GM10248 (cell line): Measurements from ENCODE around the gene ZC3H4.
"Not testable (repeated sequence)": the region's sequence is repeated elsewhere in the genome, so short reads cannot be mapped to it uniquely, and the experiment has no call there.

Source experiments
- CTCF ChIA-PET: fragments of 300-600 bp; sonication (Branson Sonifier 250); formaldehyde crosslinking; extraction: SDS; loops from one replicate; lab custom pipeline; 2021; ENCODE audit warnings: antibody characterized with exemption; lab: Yijun Ruan, JAX
- POLR2A ChIA-PET: fragments of 350-650 bp; sonication (Branson Sonifier 250); formaldehyde crosslinking; extraction: SDS; loops from one replicate; lab custom pipeline; 2020; ENCODE audit warnings: antibody characterized with exemption; lab: Yijun Ruan, JAX
- DNase-seq: peaks from one replicate; pipeline ENCODE4 v3.0.0; 2012; ENCODE audit errors: extremely low spot score
- TF ChIP-seq, protein P1 (sequence below): IDR thresholded peaks from 2 replicates; pipeline ENCODE4 v1.5.1; 2012; ENCODE audit warnings: mild to moderate bottlenecking, low read depth; ENCODE audit errors: extremely low read depth, missing control alignments, control extremely low read depth

The ZC3H4 gene

GRCh38 chr19:47107202-47107952 is 6.2 kb downstream of the ZC3H4 start:
- ChIA-PET POLR2A (no interaction called here), CTCF (interaction anchor here (1.2 to 3.6 kb wide), 5 partner anchors 11 to 137 kb away, joined by 3 to 12 read pairs (median 4); no protein-coding TSS in a partner anchor)
- TF ChIP-seq, protein P1, sequence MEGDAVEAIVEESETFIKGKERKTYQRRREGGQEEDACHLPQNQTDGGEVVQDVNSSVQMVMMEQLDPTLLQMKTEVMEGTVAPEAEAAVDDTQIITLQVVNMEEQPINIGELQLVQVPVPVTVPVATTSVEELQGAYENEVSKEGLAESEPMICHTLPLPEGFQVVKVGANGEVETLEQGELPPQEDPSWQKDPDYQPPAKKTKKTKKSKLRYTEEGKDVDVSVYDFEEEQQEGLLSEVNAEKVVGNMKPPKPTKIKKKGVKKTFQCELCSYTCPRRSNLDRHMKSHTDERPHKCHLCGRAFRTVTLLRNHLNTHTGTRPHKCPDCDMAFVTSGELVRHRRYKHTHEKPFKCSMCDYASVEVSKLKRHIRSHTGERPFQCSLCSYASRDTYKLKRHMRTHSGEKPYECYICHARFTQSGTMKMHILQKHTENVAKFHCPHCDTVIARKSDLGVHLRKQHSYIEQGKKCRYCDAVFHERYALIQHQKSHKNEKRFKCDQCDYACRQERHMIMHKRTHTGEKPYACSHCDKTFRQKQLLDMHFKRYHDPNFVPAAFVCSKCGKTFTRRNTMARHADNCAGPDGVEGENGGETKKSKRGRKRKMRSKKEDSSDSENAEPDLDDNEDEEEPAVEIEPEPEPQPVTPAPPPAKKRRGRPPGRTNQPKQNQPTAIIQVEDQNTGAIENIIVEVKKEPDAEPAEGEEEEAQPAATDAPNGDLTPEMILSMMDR: no peak
- DNase-seq: no peak

DNA sequence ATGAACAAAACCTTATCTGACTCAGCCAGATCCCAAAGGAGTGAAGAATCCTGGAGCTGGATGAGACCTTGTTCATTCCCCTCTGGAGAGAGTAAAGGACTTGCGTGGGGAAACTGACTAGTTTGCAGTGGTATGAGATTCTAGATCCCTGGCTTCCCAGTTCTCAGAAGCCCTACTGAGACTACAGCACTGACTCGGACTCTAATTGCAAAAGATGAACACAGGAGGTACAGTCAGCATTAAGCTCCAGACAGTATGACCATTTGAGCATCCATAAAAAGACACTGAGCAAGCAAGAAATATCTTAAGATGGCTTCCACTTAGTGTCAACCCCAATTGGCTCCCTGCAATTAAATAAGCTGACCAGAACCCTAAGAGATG is 6.8 kb downstream of the ZC3H4 start:
- TF ChIP-seq, protein P1: no peak
- ChIA-PET POLR2A (no interaction called here), CTCF (interaction anchor here (1.0 to 3.6 kb wide), 6 partner anchors 10 to 137 kb away, joined by 3 to 12 read pairs (median 3); no protein-coding TSS in a partner anchor)
- no peak for DNase-seq

DNA sequence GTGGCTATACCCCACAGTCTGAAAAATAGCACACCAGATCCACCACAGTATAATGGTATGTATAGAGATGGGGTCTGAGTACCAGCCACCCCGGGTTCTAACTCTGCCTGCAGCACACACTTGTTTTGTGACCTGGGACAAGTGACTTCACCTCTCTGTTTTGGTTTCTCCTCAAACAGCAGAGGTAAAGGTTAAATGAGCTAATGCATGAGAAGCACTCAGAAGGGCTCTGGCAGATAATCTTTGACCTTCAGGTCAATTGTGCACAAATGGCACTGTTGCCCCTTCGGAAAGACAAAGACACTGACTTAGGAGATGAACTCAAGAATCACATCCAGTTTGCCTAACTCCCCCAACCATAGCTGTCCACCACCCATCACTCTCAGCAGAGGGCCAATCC is 7.7 kb downstream of the ZC3H4 start:
- no peak for DNase-seq
- ChIA-PET POLR2A (interaction anchor here (0.5 to 1.1 kb wide), 3 partner anchors 11 to 151 kb away, joined by 3 to 4 read pairs (median 4); partner anchors contain the start of gene CCDC9), CTCF (interaction anchor here (0.8 to 3.6 kb wide), 6 partner anchors 9 to 25 kb away, joined by 3 to 12 read pairs (median 3); no protein-coding TSS in a partner anchor)
- TF ChIP-seq, protein P1: no peak

- ChIA-PET POLR2A (no interaction called here), CTCF (no interaction called here)
- TF ChIP-seq, protein P1: no peak
- no peak for DNase-seq
Measured at GRCh38 chr19:47104680-47105079, 8.9 kb downstream of the ZC3H4 start.

GRCh38 chr19:47102346-47103060 is 11.1 kb downstream of the ZC3H4 start:
- TF ChIP-seq, protein P1: no peak
- DNase-seq: no peak
- CTCF ChIA-PET: interaction anchor here (0.8 to 1.1 kb wide), 4 partner anchors 9 to 142 kb away, joined by 3 to 4 read pairs (median 4); no protein-coding TSS in a partner anchor
- POLR2A ChIA-PET: interaction anchor here (0.7 to 1.9 kb wide), 2 partner anchors 10 to 11 kb away, joined by 4 read pairs; partner anchors contain the start of gene ZC3H4

DNA sequence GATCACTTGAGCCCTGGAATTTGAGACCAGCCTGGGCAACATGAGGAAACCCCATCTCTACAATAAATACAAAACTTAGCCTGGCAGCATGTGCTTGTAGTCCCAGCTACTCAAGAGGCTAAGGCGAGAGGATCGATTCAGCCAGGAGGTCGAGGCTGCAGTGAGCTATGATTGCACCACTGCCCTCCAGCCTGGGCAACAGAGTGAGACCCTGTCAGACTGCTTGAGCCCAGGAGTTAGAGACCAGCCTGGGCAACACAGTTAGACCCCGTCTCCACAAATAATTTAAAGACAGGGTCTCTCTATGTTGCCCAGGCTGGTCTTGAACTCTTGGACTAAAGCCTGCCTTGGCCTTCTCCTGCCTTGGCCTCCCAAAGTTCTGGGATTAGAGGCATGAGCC is 12.5 kb downstream of the ZC3H4 start:
- POLR2A ChIA-PET, DNase-seq, CTCF ChIA-PET: not testable (repeated sequence)

- ChIA-PET POLR2A (no interaction called here), CTCF (interaction anchor here (0.7 to 2.4 kb wide), 3 partner anchors 14 to 21 kb away, joined by 3 to 9 read pairs (median 3); partner anchors contain the start of gene ZC3H4)
- TF ChIP-seq, protein P1: no peak
- DNase-seq: no peak
Measured at GRCh38 chr19:47100290-47100689, 13.3 kb downstream of the ZC3H4 start.
